Keratinocyte (primary cell): ENCODE results near the gene ZC2HC1B.
"Not testable (repeated sequence)": the region's sequence is repeated elsewhere in the genome, so short reads cannot be mapped to it uniquely, and the experiment has no call there.

ENCODE experiments used
- EZH2 ChIP-seq: IDR thresholded peaks from one replicate; pipeline ENCODE4 v1.6.1; 2012; ENCODE audit warnings: inconsistent platforms, mild to moderate bottlenecking, low read length, moderate library complexity
- TF ChIP-seq, protein P1 (sequence below), 3 experiments: IDR thresholded peaks in 1 of 3; conservative IDR thresholded peaks in 1 of 3; optimal IDR thresholded peaks in 1 of 3; 2 replicates in 2 of 3; 3 replicates in 1 of 3; pipeline versions ENCODE3 to v1.5.1; 2011; ENCODE audit warnings: low read length in 3 of 3, mild to moderate bottlenecking in 3 of 3, moderate library complexity in 2 of 3, control low read depth in 1 of 3, inconsistent platforms in 1 of 3; ENCODE audit not compliant: insufficient read depth in 2 of 3; ENCODE audit errors: extremely low read depth in 1 of 3

DNA sequence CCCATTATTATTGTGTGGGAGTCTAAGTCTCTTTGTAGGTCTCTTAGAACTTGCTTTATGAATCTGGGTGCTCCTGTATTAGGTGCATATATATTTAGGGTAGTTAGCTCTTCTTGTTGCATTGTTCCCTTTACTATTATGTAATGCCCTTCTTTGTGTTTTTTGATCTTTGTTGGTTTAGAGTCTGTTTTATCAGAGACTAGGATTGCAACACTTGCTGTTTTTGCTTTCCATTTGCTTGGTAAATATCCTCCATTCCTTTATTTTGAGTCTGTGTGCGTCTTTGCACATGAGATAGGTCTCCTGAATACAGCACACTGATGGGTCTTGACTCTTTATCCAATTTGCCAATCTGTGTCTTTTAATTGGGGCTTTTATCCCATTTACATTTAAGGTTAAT lies 9.2 kb upstream of the ZC2HC1B start:
- TF ChIP-seq, protein P1, sequence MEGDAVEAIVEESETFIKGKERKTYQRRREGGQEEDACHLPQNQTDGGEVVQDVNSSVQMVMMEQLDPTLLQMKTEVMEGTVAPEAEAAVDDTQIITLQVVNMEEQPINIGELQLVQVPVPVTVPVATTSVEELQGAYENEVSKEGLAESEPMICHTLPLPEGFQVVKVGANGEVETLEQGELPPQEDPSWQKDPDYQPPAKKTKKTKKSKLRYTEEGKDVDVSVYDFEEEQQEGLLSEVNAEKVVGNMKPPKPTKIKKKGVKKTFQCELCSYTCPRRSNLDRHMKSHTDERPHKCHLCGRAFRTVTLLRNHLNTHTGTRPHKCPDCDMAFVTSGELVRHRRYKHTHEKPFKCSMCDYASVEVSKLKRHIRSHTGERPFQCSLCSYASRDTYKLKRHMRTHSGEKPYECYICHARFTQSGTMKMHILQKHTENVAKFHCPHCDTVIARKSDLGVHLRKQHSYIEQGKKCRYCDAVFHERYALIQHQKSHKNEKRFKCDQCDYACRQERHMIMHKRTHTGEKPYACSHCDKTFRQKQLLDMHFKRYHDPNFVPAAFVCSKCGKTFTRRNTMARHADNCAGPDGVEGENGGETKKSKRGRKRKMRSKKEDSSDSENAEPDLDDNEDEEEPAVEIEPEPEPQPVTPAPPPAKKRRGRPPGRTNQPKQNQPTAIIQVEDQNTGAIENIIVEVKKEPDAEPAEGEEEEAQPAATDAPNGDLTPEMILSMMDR (optimal IDR thresholded peaks at IDR 0.05 in 1 of 3, IDR thresholded peaks at IDR 0.05 in 1 of 3, conservative IDR thresholded peaks at IDR 0.05 in 1 of 3; ENCODE audit: extremely low read depth in 1 of 3, insufficient read depth in 2 of 3, low read length in 3 of 3): not testable (repeated sequence)
- TF ChIP-seq EZH2: not testable (repeated sequence)
